A172 (cell line): ENCODE data around the gene RBM4B. TPM values are rescaled to one million over a fixed set of nuclear protein-coding genes. Genes with fewer than 3 reads are reported as not detected.
"Not testable (repeated sequence)": the region's sequence is repeated elsewhere in the genome, so short reads cannot be mapped to it uniquely, and the experiment has no call there.

Source experiments
- DNase-seq: peaks from one replicate; pipeline ENCODE4 v3.0.0-alpha.2; 2015; ENCODE audit warnings: low spot score
- total RNA-seq: library from RNA; depleted of rRNA; stranded (reverse); fragments of >200 nt; shearing (Covaris generic); gene quantifications from 2 replicates; pipeline ENCODE4 v1.2.3, GENCODE V29; 2014; rRNA removed

Gene RBM4B, protein sequence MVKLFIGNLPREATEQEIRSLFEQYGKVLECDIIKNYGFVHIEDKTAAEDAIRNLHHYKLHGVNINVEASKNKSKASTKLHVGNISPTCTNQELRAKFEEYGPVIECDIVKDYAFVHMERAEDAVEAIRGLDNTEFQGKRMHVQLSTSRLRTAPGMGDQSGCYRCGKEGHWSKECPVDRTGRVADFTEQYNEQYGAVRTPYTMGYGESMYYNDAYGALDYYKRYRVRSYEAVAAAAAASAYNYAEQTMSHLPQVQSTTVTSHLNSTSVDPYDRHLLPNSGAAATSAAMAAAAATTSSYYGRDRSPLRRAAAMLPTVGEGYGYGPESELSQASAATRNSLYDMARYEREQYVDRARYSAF
- total RNA-seq, result 24.9 and 27.7 TPM in 2 replicates

DNA sequence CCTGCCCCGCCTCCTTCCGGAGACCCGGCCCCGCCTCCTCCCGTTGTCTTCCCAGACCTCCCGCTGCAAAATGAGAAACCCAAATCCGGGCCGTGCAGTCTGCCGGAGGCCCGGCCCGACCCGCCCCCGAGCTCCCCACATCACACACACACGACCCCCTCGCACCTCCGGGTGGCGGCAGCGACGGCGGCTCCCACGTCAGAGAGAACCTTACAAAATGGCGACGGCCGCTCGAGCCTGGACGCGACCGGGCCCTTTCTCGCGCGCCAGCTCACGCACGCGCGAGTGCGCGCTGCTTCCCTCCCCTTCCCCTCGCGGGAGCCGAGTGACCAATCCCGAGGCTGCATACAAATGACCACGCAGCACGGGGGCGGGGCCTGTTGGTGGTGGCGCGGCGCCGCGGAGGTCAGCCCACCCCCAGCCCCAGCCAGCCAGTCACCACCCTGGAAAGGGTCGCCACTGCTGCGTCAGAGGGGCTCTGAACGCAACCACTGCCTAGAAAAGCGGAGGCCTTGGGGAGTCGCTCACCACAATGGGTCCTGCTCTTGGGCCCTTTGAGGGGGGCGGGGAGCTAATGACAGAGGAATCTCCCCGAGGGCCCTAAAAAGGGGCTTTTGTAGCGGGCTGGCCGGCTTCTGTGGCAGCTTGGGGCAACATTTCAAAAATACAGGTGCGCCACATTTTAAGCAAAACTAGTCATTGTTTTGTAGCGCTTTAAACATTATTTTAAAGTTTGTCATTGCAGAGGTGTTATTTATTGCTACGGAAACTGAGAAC, at the start of gene RBM4B:
RBM4B (minus strand) TSS at position 289 of the 777 bp plus-strand sequence. CDS start 808 bp downstream, outside the sequence.
- DNase-seq, result peak; percentile 88

DNA sequence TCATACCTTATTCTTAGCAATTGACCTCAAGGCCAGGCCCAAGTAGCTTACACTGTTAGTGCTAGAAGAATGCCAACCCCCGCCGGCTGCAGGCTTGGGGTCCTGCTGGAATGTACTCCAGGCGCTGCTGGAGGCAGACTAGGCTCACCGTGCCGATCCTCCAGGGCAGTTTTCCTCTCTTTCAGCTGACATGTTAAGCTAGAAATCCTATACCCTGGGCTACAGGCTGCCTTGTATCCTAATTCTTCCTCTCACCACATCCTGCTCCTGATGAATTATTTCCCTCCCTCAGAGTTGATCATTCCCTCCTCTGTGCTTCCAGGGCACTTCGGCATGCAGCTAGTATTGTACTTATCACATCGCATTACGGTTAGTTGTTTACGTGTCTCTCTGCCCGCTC, 48.0 kb upstream of the RBM4B start:
- no peak for DNase-seq

DNA sequence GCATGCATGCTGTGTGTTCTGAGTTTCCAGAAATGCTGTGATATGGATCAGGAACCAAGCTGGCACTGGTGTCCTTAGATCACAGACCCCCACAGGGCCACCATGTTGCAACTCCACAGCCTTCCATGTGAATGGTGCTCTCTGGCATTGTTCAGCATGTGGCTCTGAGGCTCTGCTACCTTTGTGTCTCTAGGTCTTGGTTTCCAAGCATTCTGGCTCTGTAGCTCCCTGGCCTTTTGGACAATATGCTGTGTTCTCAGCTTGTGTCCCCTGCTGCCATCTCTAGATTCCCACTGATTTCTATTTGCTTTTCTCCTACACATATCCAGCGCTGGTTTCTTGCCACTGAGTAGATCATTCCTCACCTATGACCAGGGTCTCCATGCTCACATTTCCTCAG, 47.4 kb upstream of the RBM4B start:
- no peak for DNase-seq

DNA sequence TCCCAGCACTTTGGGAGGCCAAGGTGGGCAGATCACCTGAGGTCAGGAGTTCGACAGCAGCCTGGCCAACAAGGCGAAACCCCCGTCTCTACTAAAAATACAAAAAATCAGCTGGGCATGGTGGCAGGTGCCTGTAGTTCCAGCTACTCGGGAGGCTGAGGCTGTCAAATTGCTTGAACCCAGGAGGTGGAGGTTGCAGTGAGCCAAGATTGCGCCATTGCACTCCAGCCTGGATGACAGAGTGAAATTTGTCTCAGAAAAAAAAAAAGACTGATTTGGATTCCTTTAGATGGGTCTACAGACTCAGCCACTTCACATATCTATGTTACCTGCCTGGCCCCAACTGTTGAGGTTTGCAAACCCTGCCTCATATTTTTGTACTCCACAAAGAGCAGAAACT, 46.5 kb upstream of the RBM4B start:
- not testable (repeated sequence) for DNase-seq

DNA sequence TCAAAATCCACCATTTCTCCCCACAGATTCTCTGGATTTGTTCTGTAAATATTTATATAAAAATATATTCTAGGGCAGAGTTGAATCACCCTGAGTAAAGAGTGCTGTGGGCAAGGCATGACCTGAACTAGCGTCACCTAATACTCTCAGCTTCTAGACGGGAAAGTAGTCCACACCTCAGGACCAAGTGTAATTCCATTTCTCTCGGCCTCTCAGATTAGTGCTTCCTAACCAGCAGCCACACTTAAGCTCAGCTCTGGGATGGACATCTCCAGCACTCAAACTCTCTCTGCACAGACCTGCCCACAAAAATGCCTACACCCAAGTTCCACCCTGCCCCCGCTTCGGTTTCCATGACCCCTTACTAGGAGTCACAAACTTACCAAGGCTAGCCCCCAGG, 46.0 kb upstream of the RBM4B start:
- DNase-seq, result no peak

DNA sequence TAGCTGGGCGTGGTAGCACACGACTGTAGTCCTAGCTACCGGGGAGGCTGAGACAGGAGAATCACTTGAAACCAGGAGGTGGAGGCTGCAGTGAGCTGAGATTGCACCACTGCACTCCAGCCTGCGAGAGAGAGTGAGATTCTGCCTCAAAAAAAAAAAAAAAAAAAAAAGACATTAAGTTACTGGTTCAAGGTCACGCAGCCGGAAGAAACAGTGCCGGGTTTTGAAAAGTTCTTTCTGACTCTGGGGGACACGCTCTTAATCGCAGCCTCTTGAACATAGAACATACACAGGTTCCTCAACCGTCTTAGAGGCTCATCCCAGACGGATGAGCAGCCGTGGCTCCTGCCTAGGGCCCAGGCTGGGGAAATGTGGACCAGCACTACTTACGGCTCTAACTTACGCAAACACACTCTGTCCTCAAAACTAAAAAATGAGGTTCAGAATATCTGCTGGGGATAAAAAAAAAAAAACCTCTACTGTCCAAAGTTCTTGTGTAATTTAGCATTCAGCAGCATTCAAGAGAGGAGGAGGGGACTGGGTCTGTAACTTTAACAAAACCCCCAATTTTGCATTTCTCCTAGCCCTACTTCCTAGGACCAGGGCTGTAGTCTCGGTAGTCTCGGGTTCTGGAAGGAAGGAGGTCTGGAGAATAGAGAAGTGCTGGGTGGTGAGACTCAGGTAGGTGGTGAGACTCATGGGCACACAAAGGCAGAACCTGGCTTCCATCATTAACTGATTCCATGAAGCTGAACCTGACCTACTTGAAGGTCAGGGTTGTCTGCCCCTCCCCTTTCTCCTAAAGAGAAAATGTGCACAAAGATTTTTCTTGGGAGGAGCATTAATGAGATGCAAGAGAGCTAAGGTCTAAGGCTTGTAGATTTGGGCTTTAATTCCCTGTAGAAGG, 45.3 kb upstream of the RBM4B start:
- DNase-seq, result no peak

DNA sequence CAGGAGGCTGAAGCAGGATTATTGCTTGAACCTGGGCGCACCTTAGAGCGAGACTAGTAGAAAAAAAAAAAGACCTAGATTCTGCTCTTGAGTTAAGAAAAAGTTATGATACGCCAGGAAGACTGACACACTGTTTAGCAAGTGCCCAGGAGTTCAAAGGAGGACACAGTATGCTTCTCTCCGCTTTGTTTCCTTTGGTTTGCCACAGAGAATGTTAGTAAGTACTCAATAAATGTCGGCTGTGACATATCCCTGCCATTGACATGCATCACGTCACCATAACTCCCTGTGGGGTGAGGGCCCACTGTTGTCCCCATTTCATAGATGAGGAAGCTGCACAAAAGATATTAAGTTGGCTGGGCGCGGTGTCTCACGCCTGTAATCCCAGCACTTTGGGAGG, 44.3 kb upstream of the RBM4B start:
- DNase-seq, result no peak

DNA sequence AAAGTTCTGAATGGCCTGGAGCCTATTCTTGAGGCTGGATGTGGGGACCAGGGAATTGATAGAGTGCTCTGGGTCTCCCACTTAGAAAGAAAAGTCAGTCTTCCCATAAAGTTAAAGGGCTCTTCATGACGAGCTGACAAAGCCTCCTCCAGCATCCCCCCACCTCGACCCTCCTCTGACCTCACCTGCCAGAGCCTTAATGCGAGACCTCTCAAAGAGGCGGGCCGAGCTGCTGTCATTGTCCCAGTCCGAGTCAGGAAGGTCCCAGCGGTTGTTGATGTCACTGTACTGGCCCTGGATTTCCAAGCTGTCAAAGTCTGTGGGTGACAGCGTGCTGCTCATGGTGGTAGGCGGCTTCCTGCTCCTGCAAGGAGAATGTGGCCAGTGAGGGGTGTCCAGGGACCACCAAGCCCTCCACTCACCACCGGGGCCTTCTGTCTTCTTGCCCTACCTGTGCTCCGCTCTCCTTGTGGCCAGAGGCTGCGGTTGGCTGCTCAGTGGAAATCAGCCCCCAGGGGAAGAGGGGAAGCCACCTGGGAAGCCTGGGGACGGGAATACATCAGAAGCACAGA, 43.3 kb upstream of the RBM4B start:
- no peak for DNase-seq

DNA sequence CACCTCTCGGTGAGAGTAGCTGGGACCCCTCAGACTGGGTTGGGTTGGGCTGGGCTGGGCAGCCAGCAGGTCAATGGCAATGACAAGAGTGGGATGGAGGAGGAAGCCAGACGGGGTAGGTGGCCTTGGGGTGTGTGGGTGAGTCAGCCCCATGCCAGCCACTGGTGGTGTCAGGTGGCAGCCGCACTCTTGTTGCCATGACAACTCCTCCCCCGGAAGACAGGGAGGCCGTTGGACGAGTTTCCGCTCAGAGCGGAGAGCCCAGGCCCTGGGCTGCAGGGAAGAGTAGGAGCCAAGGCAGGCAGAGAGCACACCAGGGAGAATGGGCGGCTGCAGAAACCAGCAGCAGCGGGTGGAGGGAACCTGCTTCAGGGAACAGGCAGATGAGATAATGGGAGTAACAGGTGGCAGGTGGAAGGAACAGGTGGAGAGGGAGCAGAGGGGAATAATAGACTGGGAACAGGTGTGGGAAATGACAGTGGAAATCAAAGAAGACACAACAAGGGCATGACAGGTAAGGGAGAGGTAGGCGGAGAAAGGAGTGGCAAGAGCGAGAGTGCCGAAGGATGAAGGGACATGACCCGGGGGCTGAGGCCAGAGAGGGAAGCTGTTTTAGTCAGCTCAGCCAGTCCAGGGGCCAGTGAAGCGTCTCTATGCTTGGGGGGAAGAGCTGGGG, 42.7 kb upstream of the RBM4B start:
- peak; percentile 94 for DNase-seq

DNA sequence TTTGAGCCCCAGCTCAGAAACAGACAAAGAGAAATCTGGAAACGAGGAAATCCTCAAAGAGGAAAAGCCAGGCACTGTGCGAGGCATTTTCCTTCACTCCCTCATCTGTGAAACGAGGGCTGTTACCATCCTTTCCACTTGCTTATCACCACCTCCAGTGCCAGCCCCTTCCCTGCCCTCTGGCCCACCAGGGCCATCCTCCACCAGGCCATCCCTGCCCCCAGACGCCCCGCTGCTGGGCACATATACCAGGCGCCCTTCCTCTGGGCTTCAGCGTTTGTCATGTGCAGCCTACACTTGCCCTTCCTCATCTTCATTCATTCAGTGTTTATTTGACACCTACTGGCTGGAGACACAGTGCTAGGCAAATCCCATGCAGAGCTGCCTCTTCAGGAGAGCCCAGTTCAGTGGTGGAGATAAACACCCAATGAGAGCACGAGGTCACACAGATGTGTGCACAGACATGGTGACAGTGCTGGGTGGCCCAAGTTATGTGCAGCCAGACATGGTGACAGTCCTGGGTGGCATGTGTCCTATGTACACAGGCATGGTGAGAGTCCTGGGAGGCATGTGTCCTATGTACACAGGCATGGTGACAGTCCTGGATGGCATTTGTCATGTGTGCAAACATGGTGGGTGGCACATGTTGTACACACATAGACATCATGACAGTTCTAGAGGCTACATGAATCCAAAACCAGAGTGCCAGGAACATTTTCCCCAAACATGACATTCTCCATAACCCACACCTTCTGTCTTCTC, 41.6 kb upstream of the RBM4B start:
- DNase-seq, result no peak

DNA sequence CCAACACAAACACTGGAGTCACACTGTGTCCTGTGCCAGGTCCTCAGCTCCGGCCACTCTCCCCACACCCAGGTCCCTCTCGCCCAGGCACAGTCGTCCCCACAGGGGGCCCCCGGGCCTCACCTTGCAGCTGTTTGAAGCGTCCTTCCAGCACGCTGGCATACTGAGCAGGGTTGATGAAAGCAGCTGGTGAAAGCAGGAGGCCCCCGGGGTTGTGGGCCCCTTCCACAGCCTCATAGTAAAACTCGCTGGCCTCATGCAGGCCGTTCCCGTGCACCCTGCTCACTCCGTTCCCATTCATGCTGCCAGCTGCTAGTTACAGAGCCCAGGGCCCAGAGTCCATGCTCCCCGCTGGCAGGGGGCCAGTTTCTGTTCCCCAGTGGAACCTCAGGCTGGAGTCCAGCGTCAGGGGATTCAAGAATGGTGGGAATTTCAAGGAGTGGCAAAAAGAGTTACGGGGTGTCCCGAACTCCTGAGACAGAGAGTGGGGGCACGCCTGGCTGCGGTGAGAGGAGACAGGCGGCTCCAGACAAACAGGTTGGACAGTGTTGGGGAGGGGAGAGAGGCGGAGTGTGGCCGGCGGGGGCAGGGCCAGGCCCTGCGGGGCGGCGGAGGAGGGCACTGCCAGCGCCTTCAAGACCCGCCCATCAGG, 40.8 kb upstream of the RBM4B start:
- DNase-seq, result no peak

DNA sequence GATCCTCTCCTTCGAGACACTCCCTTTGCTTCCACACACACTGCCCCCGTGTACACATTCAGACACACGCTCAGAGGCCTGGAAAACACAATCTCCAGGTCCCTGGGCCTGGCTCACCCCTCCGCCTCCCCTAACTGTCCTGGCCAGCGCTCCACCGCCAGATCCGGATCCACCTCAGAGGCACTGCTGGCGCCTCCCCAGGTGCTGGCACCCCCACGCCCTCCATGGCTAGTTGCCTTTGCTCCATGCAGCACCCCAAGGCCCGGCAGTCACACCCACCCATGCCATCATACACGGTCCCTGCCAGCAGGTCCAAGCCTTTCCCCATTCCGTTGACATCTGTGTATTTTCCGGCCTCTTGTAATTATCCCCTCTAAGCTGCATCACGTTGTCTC, 40.2 kb upstream of the RBM4B start:
- no peak for DNase-seq

DNA sequence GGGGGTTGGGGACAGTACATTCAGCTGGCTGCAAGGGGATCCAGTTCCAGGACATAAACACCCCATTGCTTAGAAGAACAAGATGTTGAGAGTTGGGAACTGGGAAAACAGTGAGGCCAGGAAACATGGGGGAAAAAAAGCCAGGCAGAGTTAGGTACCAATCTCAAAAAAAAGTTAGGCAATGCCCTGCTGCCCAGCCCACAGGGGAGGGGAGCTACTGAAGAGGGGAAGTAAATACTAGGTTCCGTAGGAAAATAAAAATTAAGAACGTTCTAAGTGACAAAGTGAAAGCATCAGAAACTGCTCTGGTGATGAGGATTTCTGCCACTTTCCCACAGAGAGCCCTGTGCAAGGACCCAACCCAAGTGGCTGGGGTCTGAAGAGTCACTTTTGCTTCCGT, 39.3 kb upstream of the RBM4B start:
- no peak for DNase-seq

DNA sequence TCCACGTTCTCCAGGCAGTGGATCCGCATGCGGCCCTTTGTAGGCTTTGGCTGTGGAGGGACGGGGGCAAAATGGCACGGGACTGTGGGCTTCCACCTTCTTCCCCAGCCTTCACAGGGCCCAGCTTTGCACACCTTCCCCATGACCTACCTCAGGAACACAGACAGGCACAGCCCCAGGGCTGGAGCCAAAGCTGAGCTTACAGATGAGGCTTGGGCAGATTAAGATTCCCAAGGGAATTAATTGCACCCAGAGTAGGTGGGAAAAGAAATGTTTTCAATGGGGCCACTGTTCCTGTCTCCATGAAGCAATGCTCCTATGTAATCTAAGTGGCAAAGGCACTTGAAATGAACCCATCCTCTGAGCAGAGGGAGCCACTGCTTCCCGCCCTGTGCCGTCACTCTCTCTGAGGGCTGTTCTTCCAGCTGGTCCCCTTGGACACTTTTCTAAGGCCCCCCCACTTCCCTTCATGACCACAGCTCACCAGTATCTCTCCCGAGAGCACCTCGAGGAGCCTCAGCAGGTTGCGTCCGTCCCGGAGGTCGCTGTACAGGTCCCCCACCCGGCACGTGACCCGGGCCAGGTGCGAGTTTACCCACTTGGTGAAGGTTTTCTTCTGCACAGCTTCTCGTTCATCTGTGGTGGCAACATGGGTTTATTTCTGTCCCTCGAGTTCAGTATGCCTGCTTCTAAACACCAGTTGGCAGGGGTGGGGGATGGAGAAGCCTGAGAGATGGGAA, 37.8 kb upstream of the RBM4B start:
- no peak for DNase-seq

DNA sequence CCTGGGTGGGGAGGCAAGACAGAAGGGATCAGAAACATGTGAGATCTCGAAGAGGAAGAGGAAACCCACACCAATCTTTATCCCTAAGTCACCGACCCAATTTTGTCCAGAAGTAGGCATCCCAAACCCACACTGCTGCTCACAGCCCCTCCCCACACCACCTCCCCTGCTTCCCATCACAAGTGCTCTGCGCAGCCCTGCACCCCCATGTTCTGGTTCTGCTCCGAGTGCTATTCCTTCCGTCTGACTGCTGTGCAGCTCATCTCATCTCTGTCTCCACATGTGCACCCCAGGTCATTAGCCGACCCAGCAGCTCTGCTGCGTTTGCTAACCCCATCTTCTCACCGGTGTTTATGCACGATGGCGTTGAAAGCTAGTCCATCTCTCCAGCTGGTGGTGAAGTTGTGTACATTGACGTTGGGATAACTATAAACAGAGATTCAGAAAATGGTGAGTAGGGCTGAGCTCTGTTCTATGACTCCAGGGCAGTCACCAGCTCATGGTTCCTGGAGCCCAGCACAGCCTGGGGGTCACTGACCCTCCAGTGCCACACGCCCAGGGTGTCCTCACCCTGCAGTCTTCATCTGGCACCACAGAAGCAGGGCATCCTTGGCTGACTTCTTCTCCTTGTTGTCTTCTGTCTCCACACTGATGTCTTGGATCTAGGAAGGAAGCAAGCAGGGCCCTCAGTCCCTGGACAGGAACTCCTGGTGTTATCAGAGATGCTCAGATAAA, 36.2 kb upstream of the RBM4B start:
- no peak for DNase-seq

DNA sequence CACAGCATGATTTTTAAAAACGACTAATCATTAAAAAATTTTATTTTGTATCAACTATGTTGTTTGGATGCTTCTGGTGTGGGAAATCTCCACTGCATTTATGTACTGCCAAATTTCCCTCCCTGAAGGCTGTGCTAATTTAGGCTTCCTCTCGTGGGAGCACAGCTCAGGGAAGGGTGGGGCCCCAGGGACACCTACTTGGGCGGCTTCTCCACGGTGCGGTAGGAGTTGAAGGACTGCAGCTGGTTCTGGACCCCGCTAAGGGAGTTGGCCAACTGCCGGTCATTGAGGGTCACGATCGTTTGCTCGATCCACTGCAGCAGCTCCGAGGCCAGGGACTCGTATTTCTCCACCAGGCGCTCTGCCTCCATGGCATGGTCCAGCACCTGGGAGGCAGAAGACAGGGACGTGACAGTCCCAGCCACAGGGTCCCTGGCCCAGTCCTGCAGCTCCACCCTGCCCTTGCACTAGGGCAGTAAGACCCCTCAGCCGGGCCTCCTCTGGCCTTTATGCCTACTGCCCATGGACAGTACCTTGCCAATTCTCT, 32.8 kb upstream of the RBM4B start:
- no peak for DNase-seq

DNA sequence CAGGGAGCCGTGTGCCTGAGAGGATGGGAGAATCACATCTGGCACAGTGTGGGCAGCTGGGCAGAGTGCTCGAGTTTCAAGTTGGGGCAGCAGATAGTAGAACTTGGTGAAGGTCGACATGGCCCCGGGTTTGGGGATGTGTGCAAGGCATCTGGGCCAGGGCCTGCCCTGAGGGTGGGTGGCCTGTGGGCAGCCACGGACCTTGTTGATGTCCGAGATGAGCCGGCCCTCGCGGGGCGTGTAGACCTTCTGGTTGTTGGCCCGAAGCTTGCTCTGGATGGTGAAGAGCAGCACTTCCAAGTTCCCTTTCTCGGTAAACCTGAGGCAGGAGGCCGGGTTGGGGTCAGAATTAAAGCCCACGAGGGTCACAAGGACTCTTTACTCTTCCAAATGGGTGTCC, 31.0 kb upstream of the RBM4B start:
- no peak for DNase-seq

DNA sequence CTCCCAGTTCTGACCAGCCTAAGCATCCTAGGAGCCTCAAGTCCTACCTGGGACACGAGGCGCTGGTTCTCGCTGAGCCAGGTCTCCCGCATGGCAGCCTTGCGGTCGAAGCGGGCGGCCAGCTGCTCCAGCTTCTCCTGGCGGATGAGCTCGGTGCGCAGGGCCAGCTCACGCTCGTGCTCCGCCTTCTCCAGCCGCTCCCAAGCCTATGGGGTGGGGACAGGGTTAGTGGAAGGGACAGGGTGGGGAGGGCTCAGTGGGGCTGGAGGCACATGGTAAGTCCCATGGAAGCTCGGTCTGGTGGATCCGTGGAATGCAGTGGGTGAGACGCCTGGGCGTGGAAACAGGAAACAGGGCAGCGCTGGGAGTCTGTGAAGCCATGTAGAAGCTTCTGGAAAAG, 30.4 kb upstream of the RBM4B start:
- DNase-seq, result no peak
